HG03571 (cell line): Measurements from ENCODE around the gene CAV1.

ENCODE experiments used
- ATAC-seq: cut with Tn5 transposase; IDR thresholded peaks from one replicate; pipeline ENCODE4 v1.9.1; 2021; ENCODE audit not compliant: unreplicated experiment

The CAV1 gene

DNA sequence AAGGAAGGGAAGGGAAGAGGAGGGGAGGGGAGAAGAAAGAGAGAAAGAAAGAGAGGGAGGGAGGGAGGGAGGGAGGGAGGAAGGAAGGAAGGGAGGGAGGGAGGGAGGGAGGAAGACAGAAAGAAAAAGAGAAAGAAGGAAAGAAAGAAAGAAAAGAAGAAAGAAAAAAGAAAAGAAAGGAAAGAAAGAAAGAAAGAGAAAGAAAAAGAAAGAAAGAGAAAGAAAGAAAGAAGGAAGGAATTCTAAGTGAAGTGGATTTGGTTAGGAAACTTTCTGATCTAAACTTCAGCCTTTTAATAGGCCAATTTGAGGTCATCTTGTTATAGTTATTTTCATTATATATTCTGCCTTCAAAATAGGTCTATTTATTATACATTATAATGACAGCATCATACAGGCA lies 21.0 kb upstream of the CAV1 start:
- ATAC-seq, result no peak

GRCh38 chr7:116505278-116505677 lies 19.6 kb upstream of the CAV1 start:
- no peak for ATAC-seq

- no peak for ATAC-seq
Observed at GRCh38 chr7:116505823-116506222, 19.0 kb upstream of the CAV1 start.

- no peak for ATAC-seq
Observed at GRCh38 chr7:116509982-116510579, 14.8 kb upstream of the CAV1 start.

GRCh38 chr7:116510795-116511194 lies 14.0 kb upstream of the CAV1 start:
- ATAC-seq, result no peak

GRCh38 chr7:116511552-116512519 lies 13.0 kb upstream of the CAV1 start:
- ATAC-seq, result peak; percentile 99

- no peak for ATAC-seq
Observed at GRCh38 chr7:116512520-116513188, 12.2 kb upstream of the CAV1 start.

DNA sequence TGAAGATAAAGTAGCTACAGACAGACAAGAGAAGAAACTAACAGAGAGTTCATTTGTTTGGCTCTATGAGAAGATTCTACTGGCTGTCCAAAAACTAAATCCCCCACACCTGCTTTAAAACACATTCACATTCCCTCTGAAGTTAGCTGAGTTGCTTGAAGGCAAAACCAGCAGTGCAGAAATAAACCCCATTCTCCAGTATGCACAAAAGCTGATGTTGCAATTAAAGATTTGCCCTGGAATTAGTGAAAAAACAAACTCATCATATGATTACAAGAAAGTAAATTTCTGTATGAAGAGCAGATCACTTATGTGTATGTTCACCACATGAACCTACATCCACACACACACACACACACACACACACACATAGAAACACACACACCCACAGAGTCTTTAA lies 9.3 kb upstream of the CAV1 start:
- ATAC-seq, result no peak

GRCh38 chr7:116516324-116516723 lies 8.5 kb upstream of the CAV1 start:
- no peak for ATAC-seq

- ATAC-seq, result no peak
Observed at GRCh38 chr7:116517626-116518025, 7.2 kb upstream of the CAV1 start.

- ATAC-seq, result no peak
Observed at GRCh38 chr7:116518961-116519360, 5.9 kb upstream of the CAV1 start.

- ATAC-seq, result no peak
Observed at GRCh38 chr7:116521046-116521664, 3.7 kb upstream of the CAV1 start.

GRCh38 chr7:116522247-116522646 lies 2.6 kb upstream of the CAV1 start:
- ATAC-seq, result no peak

DNA sequence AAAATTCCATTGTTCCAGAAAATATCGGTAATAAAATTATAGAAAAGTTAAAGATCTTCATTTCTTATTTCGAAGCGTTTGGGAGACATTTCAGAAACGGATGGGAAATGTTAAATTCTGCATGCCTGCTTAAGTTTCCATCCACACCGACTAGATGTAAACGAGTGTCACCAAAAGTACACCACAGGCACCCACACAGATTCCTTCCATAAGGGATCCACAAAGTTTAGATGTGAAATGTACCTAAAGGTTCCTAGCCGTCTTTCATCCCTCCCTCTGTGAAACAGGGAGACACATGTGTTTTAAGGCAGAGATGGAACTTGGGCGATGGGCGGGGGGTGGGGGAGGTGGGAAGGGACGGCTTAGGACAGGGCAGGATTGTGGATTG lies 621 bp upstream of the CAV1 start:
- no peak for ATAC-seq

DNA sequence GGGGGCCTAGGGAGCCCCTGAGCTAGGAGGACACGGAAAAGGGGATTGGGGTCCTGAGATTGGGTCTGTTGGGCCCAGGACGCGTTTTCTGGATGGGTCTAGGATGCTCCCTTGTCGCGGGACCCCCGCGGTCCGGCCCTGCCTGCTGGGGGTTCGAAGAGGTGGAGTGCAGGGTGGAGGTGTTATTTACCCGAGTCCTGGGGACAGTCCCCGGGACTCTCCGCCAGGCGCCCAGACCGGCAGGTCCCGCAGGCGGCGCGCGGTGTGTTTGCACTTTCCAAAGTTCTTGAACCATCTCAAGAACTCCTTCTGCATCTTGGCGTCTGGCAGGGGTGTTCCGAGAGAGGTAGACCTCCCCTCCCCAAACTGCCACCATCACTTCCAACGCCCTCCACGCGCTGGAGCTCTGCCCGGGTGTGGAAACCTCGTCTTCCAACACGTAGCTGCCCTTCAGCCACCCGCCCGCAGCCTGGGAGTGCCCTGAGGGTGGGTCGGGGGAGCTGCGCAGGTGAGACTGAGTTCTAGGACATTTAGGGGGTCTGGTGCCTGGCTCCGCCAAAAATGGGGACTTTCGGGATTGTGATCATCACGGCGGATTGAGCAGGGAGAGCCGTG lies 569 bp downstream of the CAV1 start:
- ATAC-seq, result no peak

DNA sequence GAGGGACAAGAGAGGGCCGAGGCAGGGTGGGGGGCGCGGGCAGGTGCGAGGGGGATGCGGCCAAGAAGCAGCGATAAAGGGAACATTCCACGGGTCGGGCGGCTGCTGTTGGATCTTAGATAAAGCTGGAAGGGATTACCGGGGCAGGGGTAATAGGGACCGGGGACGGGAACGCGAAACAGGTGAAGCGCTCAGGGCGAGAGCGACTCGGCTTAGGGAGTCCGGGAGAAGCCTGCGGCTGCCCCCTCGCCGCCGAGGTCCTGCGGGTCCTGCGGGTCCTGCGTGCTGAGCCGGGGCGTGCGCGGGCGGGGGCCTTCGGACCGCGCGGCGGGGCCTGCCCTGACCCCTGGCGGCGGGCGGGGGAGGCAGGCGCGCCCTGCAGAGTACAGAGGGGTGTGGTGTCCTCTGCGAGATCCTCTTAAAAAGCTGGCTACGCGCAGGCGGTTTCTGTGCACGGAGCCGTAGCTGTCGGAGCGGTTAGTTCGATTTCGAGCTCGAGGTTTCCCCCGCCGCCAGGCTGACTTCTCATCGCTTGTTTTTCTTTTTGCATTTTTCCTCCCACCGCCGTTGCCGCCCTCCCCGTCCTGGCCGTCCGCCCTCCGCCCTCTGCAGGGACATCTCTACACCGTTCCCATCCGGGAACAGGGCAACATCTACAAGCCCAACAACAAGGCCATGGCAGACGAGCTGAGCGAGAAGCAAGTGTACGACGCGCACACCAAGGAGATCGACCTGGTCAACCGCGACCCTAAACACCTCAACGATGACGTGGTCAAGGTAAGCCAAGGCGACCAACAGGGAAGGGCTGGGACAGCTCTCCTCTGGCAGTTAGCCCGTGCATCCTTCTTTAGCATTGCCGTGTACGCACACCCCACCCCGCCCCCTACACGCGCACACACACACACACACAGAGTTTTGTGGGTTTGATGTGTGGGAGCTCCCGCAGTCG lies 1.4 kb downstream of the CAV1 start:
- ATAC-seq, result peak; percentile 92

DNA sequence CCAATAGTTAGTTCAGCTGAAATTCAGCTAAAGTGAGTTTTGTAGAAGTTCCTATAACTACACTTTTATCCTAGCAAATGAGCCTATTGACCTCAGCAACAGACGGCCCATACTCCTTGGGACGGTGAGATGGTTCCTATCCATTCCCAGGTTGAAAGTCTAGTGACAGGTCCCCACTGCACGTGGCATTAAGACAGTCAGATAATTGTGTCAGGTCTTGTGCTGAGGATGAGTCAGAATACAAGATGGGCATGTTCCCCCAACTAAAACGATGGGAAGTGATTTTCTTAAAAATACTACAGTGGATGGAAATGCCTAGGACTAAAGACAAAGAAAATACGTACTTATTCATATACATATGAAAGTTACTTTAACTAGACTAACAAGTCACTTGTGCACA lies 2.1 kb downstream of the CAV1 start:
- ATAC-seq, result no peak

GRCh38 chr7:116527521-116527920 lies 2.7 kb downstream of the CAV1 start:
- no peak for ATAC-seq

DNA sequence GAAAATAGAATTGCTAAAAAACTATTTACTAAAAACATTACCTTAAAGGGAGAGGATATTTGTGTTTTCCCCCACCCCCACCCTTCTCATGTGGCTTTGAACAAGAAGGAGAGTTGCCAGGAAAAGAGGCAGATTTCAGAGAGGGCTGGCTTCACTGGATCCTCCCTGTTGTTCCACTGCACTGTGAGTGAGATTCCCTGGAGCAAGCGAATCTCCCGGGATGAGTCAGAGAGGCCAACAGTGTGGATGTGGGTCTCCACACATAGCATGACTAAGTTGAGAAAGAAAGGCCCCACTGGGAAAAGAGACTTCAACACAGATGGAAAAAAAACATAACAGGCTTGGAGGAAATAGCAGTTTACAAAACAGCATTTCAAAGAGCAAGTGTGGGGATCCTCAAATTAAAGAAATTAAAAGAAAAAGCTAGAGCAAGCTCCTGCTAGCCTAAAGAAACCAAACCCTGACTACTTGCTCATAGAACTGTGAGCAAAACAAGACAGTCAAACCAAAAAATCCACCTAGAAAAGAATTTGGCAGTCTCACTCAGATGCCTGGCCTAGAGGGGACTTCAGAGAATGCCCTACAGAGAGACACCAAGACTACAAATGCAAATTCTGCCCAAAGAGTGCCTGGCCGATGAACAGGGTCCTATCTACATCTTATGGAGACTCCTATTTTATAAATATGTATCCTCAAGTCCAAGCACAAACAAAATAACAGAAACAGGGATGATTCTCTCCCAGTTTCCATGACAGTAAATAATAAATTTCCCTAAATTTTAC lies 3.4 kb downstream of the CAV1 start:
- ATAC-seq, result no peak
